ENCODE data around the gene ADD2. TPM values are rescaled to one million over a fixed set of nuclear protein-coding genes. Genes with fewer than 3 reads are reported as not detected.

Gene ADD2
- total RNA-seq, 2 experiments from 2014 or later: 4.4 to 6.4 TPM

- ATAC-seq (ENCODE audit: poor library complexity): no peak
- no peaks in the 10 kb centered on the region for H3K9me3 Mint-ChIP-seq
- H3K27ac ChIP-seq (ENCODE audit: low read depth in 1 of 2, low read length in 2 of 2): no peak overlapping the region
- H3K4me1 ChIP-seq (ENCODE audit: insufficient read depth, low read length): no peaks in the 10 kb centered on the region
- no peaks in the 10 kb centered on the region for H3K4me1 Mint-ChIP-seq (ENCODE audit: low read depth)
- no peak overlapping the region for H3K4me3 ChIP-seq (ENCODE audit: low read length)
- TF ChIP-seq, protein P1, sequence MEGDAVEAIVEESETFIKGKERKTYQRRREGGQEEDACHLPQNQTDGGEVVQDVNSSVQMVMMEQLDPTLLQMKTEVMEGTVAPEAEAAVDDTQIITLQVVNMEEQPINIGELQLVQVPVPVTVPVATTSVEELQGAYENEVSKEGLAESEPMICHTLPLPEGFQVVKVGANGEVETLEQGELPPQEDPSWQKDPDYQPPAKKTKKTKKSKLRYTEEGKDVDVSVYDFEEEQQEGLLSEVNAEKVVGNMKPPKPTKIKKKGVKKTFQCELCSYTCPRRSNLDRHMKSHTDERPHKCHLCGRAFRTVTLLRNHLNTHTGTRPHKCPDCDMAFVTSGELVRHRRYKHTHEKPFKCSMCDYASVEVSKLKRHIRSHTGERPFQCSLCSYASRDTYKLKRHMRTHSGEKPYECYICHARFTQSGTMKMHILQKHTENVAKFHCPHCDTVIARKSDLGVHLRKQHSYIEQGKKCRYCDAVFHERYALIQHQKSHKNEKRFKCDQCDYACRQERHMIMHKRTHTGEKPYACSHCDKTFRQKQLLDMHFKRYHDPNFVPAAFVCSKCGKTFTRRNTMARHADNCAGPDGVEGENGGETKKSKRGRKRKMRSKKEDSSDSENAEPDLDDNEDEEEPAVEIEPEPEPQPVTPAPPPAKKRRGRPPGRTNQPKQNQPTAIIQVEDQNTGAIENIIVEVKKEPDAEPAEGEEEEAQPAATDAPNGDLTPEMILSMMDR (IDR thresholded peaks at IDR 0.05): no peak
- DNase-seq: no peak
- CTCF ChIA-PET: no interaction called here
- POLR2A ChIA-PET: no interaction called here
- no peaks in the 10 kb centered on the region for H3K9me3 ChIP-seq (ENCODE audit: control insufficient read depth in 1 of 2, insufficient read depth in 1 of 2, low read length in 2 of 2)
- no peak overlapping the region for H3K4me3 Mint-ChIP-seq
- H3K27me3 ChIP-seq (ENCODE audit: control insufficient read depth in 1 of 2, insufficient read depth in 2 of 2, low read length in 2 of 2): no peaks in the 10 kb centered on the region
- no peaks in the 10 kb centered on the region for H3K36me3 ChIP-seq (ENCODE audit: insufficient read depth, low read length)
- no peak overlapping the region for H3K27ac Mint-ChIP-seq
- peaks cover under 1% of the 10 kb centered on the region for H3K36me3 Mint-ChIP-seq (ENCODE audit: low read depth)
- no peaks in the 10 kb centered on the region for H3K27me3 Mint-ChIP-seq
- intact Hi-C loops (cut with DNase I, micrococcal nuclease): no loop called here
Measured at GRCh38 chr2:70746094-70746974, 21.7 kb downstream of the ADD2 start.

- Histone ChIP-seq H3K27ac (ENCODE audit: low read depth in 1 of 2, low read length in 2 of 2) (no peak overlapping the region), H3K9me3 (ENCODE audit: control insufficient read depth in 1 of 2, insufficient read depth in 1 of 2, low read length in 2 of 2) (no peaks in the 10 kb centered on the region), H3K27me3 (ENCODE audit: control insufficient read depth in 1 of 2, insufficient read depth in 2 of 2, low read length in 2 of 2) (no peaks in the 10 kb centered on the region), H3K36me3 (ENCODE audit: insufficient read depth, low read length) (no peaks in the 10 kb centered on the region), H3K4me3 (ENCODE audit: low read length) (no peak overlapping the region), H3K4me1 (ENCODE audit: insufficient read depth, low read length) (no peaks in the 10 kb centered on the region)
- TF ChIP-seq, protein P1 (IDR thresholded peaks at IDR 0.05): no peak
- intact Hi-C loops (cut with DNase I, micrococcal nuclease): no loop called here
- Mint-ChIP-seq H3K4me3 (no peak overlapping the region), H3K27me3 (no peaks in the 10 kb centered on the region), H3K36me3 (ENCODE audit: low read depth) (peaks cover 6% of the 10 kb centered on the region), H3K4me1 (ENCODE audit: low read depth) (no peaks in the 10 kb centered on the region), H3K27ac (no peak overlapping the region), H3K9me3 (no peaks in the 10 kb centered on the region)
- ChIA-PET POLR2A (no interaction called here), CTCF (no interaction called here)
- DNase-seq: no peak
- no peak for ATAC-seq (ENCODE audit: poor library complexity)
Measured at GRCh38 chr2:70745276-70745825, 22.6 kb downstream of the ADD2 start.

- no peaks in the 10 kb centered on the region for H3K27me3 ChIP-seq (ENCODE audit: control insufficient read depth in 1 of 2, insufficient read depth in 2 of 2, low read length in 2 of 2)
- Mint-ChIP-seq H3K9me3 (peaks cover 3% of the 10 kb centered on the region), H3K4me3 (no peak overlapping the region), H3K4me1 (ENCODE audit: low read depth) (no peaks in the 10 kb centered on the region), H3K27ac (no peak overlapping the region), H3K27me3 (no peaks in the 10 kb centered on the region), H3K36me3 (ENCODE audit: low read depth) (peaks cover 9% of the 10 kb centered on the region)
- TF ChIP-seq, protein P1 (IDR thresholded peaks at IDR 0.05): no peak
- no peak for ATAC-seq (ENCODE audit: poor library complexity)
- no peaks in the 10 kb centered on the region for H3K36me3 ChIP-seq (ENCODE audit: insufficient read depth, low read length)
- H3K9me3 ChIP-seq (ENCODE audit: control insufficient read depth in 1 of 2, insufficient read depth in 1 of 2, low read length in 2 of 2): no peaks in the 10 kb centered on the region
- no peak overlapping the region for H3K27ac ChIP-seq (ENCODE audit: low read depth in 1 of 2, low read length in 2 of 2)
- intact Hi-C loops (cut with DNase I, micrococcal nuclease): no loop called here
- H3K4me1 ChIP-seq (ENCODE audit: insufficient read depth, low read length): no peaks in the 10 kb centered on the region
- CTCF ChIA-PET: no interaction called here
- POLR2A ChIA-PET: no interaction called here
- no peak overlapping the region for H3K4me3 ChIP-seq (ENCODE audit: low read length)
- DNase-seq: no peak
Measured at GRCh38 chr2:70744397-70744796, 23.6 kb downstream of the ADD2 start.

All from CD4-positive, alpha-beta T cell (primary cell).